BJ (cell line): ENCODE measurements around the gene SLC25A10. TPM values are rescaled to one million over a fixed set of nuclear protein-coding genes. Genes with fewer than 3 reads are reported as not detected.

Experiments
- CTCF ChIA-PET: fragments of 350-600 bp; formaldehyde crosslinking; extraction: SDS; loops from one replicate; lab custom pipeline; 2021; ENCODE audit warnings: antibody characterized with exemption, inconsistent platforms; lab: Yijun Ruan, JAX
- POLR2A ChIA-PET: fragments of 300-600 bp; sonication (Branson Sonifier 250); formaldehyde crosslinking; extraction: SDS; loops from one replicate; lab custom pipeline; 2021; ENCODE audit warnings: antibody characterized with exemption; lab: Charles Lee
- DNase-seq: peaks from one replicate; pipeline ENCODE4 v3.0.0-alpha.2; 2011; ENCODE audit warnings: low read depth
- H3K27me3 ChIP-seq: 2 replicates; pipeline ENCODE4 v1.6.0; 2011; ENCODE audit warnings: low read length; ENCODE audit not compliant: control insufficient read depth, insufficient read depth
- H3K36me3 ChIP-seq: 2 replicates; pipeline ENCODE4 v1.5.1; 2011; ENCODE audit warnings: low read length; ENCODE audit not compliant: control insufficient read depth, insufficient read depth
- H3K4me3 ChIP-seq: 2 replicates; pipeline ENCODE4 v1.5.1; 2011; ENCODE audit warnings: low read depth, mild to moderate bottlenecking, control low read depth, low read length
- polyA plus RNA-seq: library from polyadenylated mRNA; depleted of rRNA; stranded (reverse); fragments of >200 nt; gene quantifications from 2 replicates; pipeline ENCODE4 v1.2.3, GENCODE V29; 2011
- TF ChIP-seq, protein P1 (sequence below): IDR thresholded peaks from 2 replicates; pipeline ENCODE4 v1.5.1; 2011; ENCODE audit warnings: low read depth, mild to moderate bottlenecking, control low read depth, inconsistent platforms, low read length, moderate library complexity; ENCODE audit not compliant: insufficient read depth

The SLC25A10 gene
- polyA plus RNA-seq, 1 experiment: 8.4 TPM

GRCh38 chr17:81702934-81703746 is 8.9 kb upstream of the SLC25A10 start, which contains the start of gene MRPL12:
TSS of gene MRPL12 (plus strand) at chr17:81703367. CDS start at chr17:81703502, 135 bp downstream.
- peak; percentile 49 for DNase-seq
- ChIA-PET POLR2A (interaction anchor here (0.6 kb wide), 1 partner anchor 9 kb away, joined by 11 read pairs; no protein-coding TSS in a partner anchor), CTCF (interaction anchor here (0.8 to 1.3 kb wide), 3 partner anchors 11 to 20 kb away, joined by 3 read pairs; partner anchors contain the start of genes ARL16 and HGS)
- Histone ChIP-seq H3K4me3 (peak within 1 kb of the TSS; percentile 62), H3K36me3 (peaks cover 36% of the 10 kb centered on the region), H3K27me3 (no peaks in the 10 kb centered on the region)
- TF ChIP-seq, protein P1, sequence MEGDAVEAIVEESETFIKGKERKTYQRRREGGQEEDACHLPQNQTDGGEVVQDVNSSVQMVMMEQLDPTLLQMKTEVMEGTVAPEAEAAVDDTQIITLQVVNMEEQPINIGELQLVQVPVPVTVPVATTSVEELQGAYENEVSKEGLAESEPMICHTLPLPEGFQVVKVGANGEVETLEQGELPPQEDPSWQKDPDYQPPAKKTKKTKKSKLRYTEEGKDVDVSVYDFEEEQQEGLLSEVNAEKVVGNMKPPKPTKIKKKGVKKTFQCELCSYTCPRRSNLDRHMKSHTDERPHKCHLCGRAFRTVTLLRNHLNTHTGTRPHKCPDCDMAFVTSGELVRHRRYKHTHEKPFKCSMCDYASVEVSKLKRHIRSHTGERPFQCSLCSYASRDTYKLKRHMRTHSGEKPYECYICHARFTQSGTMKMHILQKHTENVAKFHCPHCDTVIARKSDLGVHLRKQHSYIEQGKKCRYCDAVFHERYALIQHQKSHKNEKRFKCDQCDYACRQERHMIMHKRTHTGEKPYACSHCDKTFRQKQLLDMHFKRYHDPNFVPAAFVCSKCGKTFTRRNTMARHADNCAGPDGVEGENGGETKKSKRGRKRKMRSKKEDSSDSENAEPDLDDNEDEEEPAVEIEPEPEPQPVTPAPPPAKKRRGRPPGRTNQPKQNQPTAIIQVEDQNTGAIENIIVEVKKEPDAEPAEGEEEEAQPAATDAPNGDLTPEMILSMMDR: peak; percentile 25

- TF ChIP-seq, protein P1: no peak
- CTCF ChIA-PET: interaction anchor here (0.8 to 1.3 kb wide), 3 partner anchors 10 to 21 kb away, joined by 3 read pairs; partner anchors contain the start of genes ARL16 and HGS
- Histone ChIP-seq H3K36me3 (peaks cover 35% of the 10 kb centered on the region), H3K4me3 (peak overlapping the region; percentile 62), H3K27me3 (no peaks in the 10 kb centered on the region)
- no peak for DNase-seq
- POLR2A ChIA-PET: no interaction called here
These were observed 8.1 kb upstream of the SLC25A10 start for GRCh38 chr17:81703747-81704654.

DNA sequence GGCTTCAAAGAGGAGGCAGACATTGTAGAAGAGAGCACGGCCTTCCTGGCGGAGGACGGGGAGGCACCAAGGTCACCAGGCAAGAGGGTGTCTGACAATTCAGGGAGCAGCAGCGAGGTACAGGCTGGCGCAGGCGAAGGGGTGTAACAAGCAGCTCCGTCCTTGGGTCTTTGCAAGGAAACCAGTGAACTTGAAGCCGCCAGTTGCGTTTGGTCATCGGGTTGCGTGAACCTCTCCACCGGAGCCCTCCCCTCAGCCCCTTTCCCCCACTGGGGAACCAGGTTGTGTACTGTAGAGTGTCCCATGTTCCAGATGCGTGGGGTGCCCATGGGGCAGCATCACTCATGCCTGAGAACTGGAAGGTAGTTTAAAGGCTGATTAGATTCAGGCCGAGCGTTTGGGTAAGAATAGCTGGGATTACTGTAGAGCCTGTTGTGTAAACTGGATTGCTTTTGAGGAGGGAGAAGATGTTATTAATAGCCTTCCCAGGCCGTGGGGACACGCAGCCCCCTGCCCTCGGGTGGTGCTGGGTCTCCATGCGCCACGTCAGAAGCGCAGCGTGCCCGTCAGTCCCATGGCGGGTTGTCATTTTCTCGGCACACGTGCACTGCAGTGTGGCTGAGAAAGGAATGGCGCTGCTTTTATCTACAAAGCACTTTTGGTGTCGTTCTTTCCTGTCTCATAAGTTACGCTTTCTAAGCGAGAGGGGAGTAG is 6.4 kb upstream of the SLC25A10 start:
- H3K27me3 ChIP-seq: no peaks in the 10 kb centered on the region
- DNase-seq: no peak
- POLR2A ChIA-PET: no interaction called here
- TF ChIP-seq, protein P1: no peak
- CTCF ChIA-PET: no interaction called here
- no peak overlapping the region for H3K4me3 ChIP-seq
- H3K36me3 ChIP-seq: peaks cover 33% of the 10 kb centered on the region

DNA sequence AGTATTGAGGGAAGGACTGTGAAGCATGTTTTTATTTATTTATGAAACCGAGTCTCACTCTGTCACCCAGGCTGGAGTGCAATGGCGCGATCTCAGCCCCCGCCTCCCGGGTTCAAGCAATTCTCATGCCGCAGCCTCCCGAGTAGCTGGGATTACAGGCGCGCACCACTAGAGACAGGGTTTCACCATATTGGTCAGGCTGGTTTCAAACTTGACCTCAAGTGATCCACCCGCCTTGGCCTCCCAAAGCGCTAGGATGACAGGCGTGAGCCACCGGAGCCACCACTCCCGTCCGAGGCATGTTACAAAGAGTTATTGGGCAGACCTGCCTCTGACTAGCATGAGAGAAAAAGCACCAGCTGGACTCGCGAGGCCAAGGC is 5.9 kb upstream of the SLC25A10 start:
- ChIA-PET CTCF (no interaction called here), POLR2A (no interaction called here)
- H3K36me3 ChIP-seq: peaks cover 29% of the 10 kb centered on the region
- H3K27me3 ChIP-seq: no peaks in the 10 kb centered on the region
- H3K4me3 ChIP-seq: no peak overlapping the region
- TF ChIP-seq, protein P1: no peak
- DNase-seq: no peak
